VCaP (cell line): ENCODE results near the gene KRT81.
"Not testable (repeated sequence)": the region's sequence is repeated elsewhere in the genome, so short reads cannot be mapped to it uniquely, and the experiment has no call there.

Source experiments
- H3K27ac ChIP-seq: fragments of 450-650 bp; 2 replicates; pipeline ENCODE4 v1.5.1; 2017
- TF ChIP-seq, protein P1 (sequence below): fragments of 450-650 bp; conservative IDR thresholded peaks from 2 replicates; pipeline ENCODE4 v1.5.1; 2017; ENCODE audit warnings: mild to moderate bottlenecking, moderate library complexity

KRT81 gene

DNA sequence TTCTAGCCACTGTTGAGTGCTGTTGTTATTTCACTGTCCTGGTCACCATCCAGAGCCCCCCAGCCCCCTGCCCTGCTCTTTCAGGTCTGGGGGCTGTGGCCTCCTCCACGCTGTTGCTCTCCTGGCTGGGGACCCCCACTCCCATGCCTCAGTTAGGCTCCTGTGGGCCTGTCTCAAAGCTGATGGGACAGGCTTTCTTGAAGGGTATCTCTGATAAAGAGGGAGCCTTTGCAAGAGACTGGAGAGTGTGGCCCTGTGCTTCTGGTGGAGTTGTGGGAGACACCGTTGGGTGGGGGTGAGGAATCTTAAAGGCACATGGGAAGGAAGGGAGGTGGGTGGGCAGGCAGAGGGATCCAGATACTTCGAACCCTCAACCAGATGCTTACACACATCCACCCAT, 29.0 kb downstream of the KRT81 start:
- H3K27ac ChIP-seq, result no peak overlapping the region
- TF ChIP-seq, protein P1, sequence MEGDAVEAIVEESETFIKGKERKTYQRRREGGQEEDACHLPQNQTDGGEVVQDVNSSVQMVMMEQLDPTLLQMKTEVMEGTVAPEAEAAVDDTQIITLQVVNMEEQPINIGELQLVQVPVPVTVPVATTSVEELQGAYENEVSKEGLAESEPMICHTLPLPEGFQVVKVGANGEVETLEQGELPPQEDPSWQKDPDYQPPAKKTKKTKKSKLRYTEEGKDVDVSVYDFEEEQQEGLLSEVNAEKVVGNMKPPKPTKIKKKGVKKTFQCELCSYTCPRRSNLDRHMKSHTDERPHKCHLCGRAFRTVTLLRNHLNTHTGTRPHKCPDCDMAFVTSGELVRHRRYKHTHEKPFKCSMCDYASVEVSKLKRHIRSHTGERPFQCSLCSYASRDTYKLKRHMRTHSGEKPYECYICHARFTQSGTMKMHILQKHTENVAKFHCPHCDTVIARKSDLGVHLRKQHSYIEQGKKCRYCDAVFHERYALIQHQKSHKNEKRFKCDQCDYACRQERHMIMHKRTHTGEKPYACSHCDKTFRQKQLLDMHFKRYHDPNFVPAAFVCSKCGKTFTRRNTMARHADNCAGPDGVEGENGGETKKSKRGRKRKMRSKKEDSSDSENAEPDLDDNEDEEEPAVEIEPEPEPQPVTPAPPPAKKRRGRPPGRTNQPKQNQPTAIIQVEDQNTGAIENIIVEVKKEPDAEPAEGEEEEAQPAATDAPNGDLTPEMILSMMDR, result no peak

DNA sequence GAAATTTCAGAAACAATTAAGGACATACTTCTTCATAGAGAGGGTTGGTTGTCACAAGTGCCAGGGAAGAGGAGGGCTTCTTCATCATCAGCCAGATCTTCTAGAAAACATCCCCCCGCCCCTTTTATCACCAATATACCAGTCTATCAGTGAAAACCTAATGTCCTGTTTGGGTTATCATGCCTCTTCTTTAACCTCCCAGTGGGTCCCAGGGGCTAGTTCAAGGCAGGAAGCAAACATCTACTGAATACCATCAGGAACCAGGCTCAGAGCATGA, 30.2 kb downstream of the KRT81 start:
- TF ChIP-seq, protein P1, result no peak
- H3K27ac ChIP-seq, result no peak overlapping the region

DNA sequence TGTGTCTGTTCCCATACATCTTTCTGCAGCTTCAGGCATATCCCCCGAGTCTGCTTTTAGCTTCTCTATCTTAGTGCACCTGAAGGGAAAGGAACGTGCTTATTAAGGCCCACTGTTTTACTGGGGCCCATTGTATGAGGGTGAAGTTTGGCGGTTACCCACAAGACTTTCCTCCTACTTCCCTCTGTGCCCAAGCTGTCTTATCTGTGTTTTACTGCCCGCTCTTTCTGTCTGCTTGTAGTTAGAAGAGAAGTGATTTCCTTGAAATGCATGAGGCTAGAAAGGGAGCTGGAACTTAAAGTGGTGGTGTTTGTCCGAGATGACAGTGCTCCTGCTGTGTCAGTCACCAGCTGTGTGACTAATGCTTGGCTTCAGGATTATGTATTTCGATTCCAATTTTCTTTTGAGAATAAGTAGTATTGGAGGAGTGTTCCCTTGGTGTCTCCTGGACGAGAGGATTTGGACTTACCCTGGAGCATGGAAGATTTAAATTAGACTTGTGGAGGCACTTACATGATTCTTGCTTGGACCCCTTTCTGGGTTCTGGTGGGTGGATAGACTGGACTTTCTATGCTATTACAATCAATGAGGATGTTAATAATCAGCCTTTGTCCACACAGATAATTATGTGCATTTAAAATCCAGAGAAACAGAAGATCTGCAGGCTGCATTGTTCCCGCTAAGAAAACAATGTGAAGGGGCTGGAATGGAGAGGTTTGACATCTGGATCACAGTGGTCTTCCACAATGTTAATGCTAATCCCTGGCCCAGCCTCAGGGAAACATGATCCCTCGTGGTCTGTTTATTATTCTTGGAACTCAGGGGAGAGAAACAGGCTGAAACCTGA, 30.8 kb downstream of the KRT81 start:
- H3K27ac ChIP-seq, result no peak overlapping the region
- TF ChIP-seq, protein P1, result no peak

DNA sequence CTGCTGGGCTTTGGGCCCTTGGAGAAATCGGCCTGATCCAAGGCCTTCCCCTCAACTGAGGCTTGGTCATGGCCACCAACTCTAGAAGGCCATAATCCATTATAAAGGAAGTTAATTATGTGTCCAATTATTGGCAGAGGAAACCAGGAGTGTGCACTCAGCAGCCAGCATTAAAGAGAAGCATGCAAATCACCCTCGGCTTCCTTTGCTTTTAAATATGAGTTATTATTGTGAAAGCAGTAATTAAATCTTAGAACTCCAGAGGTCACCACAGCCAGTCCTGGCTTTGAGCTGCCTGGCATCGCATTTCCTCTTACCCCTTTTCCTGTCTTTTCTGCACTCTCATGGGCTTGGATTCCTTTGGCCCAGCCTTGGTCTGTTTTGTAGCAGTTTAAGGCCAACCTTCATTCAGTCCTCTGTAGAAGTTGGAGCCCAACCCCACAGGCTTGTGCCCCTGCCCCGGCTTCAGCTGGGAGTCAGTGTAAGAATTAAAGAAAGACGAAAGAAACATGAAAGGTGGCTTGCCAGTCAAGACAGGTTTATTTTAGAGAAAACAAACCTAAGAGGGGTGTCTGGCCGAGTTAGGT, 31.6 kb downstream of the KRT81 start:
- TF ChIP-seq, protein P1, result no peak
- no peak overlapping the region for H3K27ac ChIP-seq

DNA sequence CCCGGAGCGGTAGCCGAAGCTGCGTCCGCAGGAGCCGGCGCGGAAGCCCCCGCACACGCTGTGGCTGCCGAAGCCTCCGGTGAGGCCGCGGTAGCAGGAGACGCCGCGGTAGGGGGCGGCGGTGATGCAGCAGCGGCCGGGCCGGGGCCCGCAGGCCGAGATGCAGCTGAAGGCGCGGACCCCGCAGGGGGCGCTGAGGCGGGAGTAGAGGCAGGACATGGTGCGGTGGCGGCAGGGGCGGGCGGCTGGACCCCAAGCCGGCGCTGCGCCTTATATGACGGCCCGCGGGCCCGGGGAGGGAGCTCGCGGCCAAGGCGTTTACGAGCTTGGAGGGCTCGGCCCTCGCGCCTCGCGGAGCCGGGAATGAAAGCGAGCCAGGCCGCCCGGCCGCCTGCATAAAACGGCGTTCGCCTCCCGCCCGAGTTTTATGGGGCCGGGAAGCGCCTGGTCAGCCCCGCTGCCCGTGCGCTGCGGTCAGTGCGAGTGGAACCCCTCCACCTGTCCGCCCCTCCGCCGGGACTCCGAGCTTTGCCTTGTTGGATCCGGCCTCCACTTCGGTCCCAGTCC, 32.9 kb downstream of the KRT81 start:
- H3K27ac ChIP-seq, result no peak overlapping the region
- TF ChIP-seq, protein P1, result no peak

DNA sequence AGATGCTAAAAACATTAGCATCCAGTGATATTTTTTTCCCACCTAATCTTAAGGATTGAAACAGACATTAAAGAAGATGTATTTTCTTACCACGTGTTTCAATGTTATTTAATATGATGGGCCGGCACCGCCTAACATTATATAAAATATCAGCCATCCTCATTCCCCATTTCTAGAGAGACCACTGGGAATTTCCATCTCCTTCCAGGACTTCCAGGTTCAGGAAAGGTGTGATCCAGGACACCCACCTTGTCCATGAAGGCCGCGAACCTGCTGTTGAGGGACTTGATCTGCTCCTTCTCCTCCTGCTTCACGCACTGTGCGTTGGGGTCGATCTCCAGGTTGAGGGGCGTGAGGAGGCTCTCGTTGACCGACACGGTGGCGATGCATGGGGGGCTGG, 33.4 kb downstream of the KRT81 start:
- H3K27ac ChIP-seq, result not testable (repeated sequence)

DNA sequence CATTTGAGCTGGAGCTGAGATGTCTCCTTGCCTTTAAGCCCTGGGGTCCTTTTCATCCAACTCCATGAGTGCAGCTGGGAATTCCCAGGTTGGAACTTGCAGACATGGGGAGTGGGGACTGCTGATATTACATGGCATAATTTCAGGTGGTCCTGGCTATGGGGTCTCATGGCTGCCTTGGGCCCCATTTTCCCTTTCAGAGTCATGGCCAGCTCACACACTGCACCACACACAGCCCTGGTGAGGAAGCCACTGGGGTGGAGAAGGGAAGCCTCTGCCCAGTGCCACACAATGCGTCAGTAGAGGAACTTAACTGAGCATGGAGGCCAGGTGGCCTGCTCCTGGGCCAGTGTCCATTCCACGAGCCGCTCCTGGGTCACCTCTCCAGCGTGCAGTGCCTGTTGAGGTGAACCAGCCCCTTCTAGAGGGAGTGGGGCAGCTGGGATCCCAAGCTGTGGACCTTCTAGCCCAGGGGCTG, 34.2 kb downstream of the KRT81 start:
- H3K27ac ChIP-seq, result no peak overlapping the region
- TF ChIP-seq, protein P1, result no peak

DNA sequence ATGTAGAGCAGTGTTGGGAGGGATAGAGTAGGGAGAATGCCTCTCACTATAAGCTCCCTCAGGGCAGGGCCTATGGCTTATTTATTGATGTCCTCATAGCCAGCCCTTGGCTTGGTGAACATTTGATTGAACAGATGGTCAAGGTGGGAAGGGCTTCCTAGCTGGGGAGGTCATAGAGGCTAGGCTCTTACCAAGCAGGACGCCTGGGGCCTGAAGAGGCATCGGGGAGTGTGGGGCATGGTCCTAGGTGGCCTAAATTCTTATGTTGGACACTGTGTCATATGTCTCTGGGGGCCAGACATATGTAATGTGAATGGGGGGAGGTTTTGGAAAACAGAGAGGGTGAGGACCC, 34.8 kb downstream of the KRT81 start:
- TF ChIP-seq, protein P1, result no peak

More for the DNA sequence above, 34.8 kb downstream of the KRT81 start:
- no peak overlapping the region for H3K27ac ChIP-seq
